NCI-H2029 (cell line): ENCODE results near the gene RANBP17.
"Not testable (repeated sequence)": the region's sequence is repeated elsewhere in the genome, so short reads cannot be mapped to it uniquely, and the experiment has no call there.

Experiments used
- DNase-seq: peaks from one replicate; lab custom pipeline; 2025; lab: John Stamatoyannopoulos, UW

RANBP17 gene

GRCh38 chr5:171157276-171157675 lies 295.5 kb downstream of the RANBP17 start:
- no peak for DNase-seq

GRCh38 chr5:171157775-171158174 lies 296.0 kb downstream of the RANBP17 start:
- no peak for DNase-seq

- DNase-seq: peak; percentile 16
Measured at GRCh38 chr5:171158581-171158980, 296.8 kb downstream of the RANBP17 start.

- DNase-seq: no peak
Measured at GRCh38 chr5:171162165-171162564, 300.3 kb downstream of the RANBP17 start.

DNA sequence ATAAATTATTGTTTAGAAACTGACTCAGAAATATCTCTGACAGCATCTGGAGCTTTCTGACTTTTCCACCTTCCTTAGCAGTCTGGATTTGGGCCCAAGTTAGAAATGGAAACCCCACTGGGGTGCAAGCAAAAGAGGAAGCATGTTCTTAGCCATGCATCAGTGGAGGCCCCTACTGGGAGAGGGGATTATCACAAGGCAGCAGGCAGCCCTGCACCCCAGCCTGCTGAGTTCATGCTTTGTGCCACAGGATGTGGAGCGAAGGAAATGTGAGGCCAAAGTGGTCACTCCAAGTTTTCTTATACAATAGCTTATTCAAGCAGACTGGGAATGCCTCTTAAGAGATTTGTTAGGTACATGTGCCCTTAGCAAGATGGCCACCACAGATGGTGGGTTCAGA lies 300.8 kb downstream of the RANBP17 start:
- no peak for DNase-seq

GRCh38 chr5:171166766-171167165 lies 304.9 kb downstream of the RANBP17 start:
- no peak for DNase-seq

DNA sequence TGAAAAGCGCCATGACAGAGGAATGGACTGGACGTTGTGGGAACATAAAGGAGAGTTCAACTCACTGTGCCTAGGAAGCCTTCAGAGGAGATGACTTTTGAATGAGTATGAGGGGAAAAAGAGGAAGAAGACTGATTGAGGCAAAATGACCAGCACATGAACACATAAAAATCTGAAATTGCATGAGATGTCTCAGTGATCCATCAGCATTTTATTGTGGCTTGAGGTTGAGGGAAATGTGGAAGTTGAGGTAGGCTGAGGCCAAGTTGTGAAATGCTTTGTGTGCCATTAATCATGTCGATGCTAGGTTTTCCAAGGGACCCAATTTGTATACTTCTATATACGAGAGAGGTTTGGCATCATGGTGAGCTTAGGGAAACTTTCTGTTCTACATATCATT lies 306.4 kb downstream of the RANBP17 start:
- DNase-seq: no peak

- not testable (repeated sequence) for DNase-seq
Measured at GRCh38 chr5:171174960-171175359, 313.1 kb downstream of the RANBP17 start.

DNA sequence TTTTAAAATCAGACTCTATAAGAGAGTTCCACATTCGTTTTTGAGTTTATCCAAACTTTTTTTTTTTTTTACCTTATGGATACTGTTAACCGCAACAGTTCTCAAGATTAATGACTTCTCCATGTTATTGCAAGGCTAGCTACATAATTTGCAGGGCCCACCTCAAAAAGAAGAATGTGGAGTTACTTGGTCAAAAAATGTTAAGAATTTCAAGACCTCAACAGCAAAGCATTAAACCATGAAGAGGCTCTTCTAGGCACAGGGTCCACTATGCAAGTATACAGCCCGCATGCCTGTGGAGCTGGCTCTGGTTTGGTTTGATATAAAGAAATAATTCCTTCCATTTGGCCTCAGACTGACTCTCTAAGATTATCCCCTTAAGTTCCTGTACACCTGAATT lies 313.9 kb downstream of the RANBP17 start:
- no peak for DNase-seq

- not testable (repeated sequence) for DNase-seq
Measured at GRCh38 chr5:171178190-171178589, 316.4 kb downstream of the RANBP17 start.

GRCh38 chr5:171188016-171188415 lies 326.2 kb downstream of the RANBP17 start:
- no peak for DNase-seq

DNA sequence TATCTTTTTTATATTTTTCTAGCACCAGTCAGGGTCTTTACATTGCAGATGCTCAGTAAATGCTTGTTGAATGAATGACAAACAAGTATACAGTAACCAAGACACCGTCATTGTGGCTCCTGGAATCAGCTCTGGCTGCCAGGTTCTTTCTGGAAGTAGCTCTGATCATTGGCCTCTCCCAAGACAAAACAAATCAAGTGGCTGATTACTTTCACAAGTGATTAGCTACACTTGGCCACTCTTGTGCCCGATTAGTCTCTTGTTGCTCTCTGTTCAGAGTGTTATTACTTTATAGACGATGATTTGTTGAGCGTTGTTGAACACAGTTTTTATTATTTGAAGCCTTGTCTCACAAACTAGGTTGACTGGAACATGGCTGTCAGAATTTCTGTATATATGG lies 327.6 kb downstream of the RANBP17 start:
- DNase-seq: no peak

DNA sequence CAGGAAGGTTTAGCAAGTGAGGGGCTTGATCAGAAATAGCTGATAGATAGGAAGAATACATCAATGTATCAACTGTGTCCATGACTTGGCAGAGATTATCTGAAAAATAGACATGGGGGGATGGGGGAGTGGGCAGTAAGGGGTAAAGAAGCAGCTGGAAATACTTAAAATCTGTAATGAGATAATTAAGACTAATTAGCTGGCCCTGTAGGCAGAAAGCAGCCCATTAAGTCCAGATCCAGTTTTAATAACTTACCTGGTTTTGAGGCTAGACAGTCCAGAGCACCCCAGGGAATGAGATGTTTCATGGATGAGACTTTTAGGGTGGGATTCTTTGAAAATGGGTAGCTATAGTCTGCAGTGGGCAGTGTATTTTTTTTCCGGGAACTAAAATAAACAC lies 330.3 kb downstream of the RANBP17 start:
- DNase-seq: no peak

GRCh38 chr5:171201310-171201709 lies 339.5 kb downstream of the RANBP17 start:
- no peak for DNase-seq

DNA sequence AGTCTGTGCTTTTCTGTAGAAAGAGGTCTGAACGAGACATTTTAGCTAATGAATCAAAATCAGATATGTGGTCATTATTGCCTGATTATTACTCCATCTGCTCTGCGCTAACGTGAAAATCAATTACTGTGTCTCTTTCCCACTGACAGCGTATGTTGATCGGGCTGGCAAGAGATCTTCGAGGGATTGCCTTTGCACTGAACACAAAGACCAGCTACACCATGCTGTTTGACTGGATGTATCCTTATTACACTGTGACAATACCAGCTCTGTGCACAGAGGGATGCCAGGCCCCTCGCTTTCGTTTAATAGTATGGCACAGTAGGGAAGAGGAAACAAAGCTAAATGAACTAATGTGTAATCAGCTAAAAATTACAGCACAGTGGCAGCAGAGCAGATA lies 343.6 kb downstream of the RANBP17 start:
- DNase-seq: no peak

- DNase-seq: no peak
Measured at GRCh38 chr5:171207256-171207847, 345.5 kb downstream of the RANBP17 start.

- DNase-seq: no peak
Measured at GRCh38 chr5:171221916-171222315, 360.1 kb downstream of the RANBP17 start.

DNA sequence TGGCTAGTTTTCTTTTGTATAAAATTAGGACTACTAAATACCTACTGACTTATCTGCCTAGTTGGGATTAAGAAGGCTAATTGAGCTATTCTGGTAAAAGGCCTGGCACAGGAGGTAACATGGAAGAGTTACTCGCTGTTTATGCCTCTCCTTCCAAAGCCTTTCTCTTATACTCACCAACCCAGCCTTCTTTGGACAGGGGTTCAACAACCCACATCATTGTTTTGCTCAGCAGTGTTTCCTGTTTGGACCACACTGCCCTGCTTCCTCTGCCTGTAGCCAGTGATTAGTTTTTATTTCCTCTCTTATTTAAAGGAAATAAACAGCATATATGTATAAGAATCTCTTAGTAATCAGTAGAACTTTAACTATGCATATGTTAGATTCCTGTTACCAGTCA lies 362.1 kb downstream of the RANBP17 start:
- DNase-seq: no peak

GRCh38 chr5:171226096-171226754 lies 364.4 kb downstream of the RANBP17 start:
- DNase-seq: no peak

GRCh38 chr5:171226864-171227263 lies 365.0 kb downstream of the RANBP17 start:
- no peak for DNase-seq

DNA sequence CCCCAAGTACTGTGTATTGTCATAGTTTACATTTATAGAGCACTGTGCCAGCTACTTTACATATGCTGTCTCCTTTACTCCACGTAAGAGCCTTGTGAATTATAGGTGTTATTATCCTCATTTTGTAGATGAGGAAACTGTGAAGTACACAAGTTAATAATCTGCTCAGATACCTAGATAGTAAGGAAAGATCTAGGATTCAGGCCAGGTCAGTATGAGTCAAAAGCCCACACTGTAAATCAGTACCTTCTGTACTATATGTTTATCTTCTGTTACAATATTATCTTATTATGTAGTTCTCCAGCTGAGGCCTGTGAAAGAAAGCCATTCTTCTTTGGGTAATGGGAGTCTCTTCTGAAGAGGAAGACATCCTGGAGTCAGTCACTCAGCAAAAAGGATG lies 374.8 kb downstream of the RANBP17 start:
- DNase-seq: no peak

DNA sequence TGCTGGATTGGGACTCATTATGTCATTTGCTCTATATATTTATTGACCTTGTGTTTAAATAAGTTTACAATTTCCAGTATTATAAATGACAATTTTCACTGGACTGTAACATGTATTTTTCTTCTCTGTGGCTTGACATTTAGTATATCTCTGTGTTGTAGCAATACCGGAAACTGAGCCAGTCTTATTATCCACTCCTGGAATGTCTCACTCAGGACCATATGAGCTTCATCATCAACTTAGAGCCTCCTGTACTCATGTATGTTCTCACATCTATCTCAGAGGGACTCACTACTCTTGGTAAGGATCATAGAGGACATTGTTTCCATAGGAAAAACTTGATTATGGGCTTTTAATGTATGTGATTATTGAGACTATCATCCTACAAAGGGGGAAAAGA lies 380.7 kb downstream of the RANBP17 start:
- DNase-seq: no peak

DNA sequence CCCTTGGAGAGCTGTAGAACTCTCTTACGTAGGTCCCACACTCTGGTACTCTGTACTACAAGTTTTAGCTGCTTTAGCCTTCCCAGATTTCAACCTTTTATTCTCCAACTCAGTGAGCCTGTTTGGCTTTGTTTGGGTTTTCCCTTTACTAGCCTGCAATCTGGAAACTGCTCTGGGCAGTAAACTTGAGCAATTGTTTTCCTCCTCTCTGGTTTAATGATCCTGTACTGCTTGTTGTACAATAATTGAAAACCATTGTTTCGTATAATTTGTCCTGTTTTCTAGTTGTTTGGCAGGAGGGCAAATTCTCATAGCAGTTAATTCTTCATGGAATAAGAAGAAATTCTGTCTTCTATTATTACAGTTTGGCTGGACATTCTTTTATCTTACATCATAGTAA lies 384.4 kb downstream of the RANBP17 start:
- no peak for DNase-seq

GRCh38 chr5:171249460-171249859 lies 387.6 kb downstream of the RANBP17 start:
- no peak for DNase-seq
